HG02970 (cell line): ENCODE data around the gene KHDRBS1.
A peak's percentile ranks its signal among the peaks of the same experiment; 100 is the strongest.
"Not testable (repeated sequence)": the region's sequence is repeated elsewhere in the genome, so short reads cannot be mapped to it uniquely, and the experiment has no call there.

Experiments
- ATAC-seq: cut with Tn5 transposase; IDR thresholded peaks from one replicate; pipeline ENCODE4 v1.9.1; 2021; ENCODE audit warnings: mild to moderate bottlenecking, moderate library complexity, moderate number of reproducible peaks; ENCODE audit not compliant: unreplicated experiment, low FRiP score

The KHDRBS1 gene

GRCh38 chr1:32062867-32063230 is 49.2 kb downstream of the KHDRBS1 start:
- no peak for ATAC-seq

GRCh38 chr1:32063261-32063681 is 49.6 kb downstream of the KHDRBS1 start:
- no peak for ATAC-seq

- not testable (repeated sequence) for ATAC-seq
These were observed 52.2 kb downstream of the KHDRBS1 start for GRCh38 chr1:32065613-32066488.

- no peak for ATAC-seq
These were observed 52.8 kb downstream of the KHDRBS1 start for GRCh38 chr1:32066489-32066873.

- ATAC-seq: no peak
These were observed 55.4 kb downstream of the KHDRBS1 start for GRCh38 chr1:32068957-32069588.

DNA sequence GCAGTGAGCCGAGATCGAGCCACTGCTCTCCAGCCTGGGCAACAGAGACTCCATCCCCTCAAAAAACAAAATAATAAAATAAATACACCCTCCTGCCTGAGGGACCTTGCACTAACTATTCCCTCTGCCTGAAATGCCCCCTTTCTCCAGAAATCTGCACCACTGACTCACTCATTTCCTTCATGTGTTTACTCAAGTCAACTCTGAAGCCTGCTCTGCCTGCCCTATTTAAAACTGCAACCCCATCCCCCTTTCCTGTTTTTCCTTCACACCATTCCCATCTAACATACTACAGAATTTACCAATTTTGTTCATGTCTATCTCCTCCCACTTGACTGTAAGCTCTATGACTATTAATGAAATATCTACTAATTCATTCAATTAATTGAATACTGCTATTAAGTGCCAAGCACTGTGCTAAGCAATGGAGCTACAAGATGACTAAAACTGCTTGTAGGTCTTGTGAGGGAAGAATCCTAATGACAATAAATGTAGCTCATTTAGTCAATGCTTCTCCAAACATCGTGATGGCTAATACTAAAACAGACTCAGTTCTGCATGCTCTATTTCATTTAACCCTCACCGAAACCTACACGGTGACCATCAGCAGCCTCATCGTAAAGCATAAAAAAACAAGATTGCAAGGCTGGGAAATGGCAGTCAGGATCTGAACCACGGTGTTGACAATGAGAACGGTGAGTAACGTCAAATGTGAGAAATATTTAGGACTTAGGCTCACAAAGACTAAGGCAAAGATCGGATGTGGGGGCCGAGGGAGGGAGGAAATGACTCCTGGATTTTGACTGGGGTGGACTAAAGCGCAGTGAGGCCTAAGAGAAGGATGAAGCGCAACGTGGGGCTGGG is 58.3 kb downstream of the KHDRBS1 start:
- ATAC-seq: no peak

DNA sequence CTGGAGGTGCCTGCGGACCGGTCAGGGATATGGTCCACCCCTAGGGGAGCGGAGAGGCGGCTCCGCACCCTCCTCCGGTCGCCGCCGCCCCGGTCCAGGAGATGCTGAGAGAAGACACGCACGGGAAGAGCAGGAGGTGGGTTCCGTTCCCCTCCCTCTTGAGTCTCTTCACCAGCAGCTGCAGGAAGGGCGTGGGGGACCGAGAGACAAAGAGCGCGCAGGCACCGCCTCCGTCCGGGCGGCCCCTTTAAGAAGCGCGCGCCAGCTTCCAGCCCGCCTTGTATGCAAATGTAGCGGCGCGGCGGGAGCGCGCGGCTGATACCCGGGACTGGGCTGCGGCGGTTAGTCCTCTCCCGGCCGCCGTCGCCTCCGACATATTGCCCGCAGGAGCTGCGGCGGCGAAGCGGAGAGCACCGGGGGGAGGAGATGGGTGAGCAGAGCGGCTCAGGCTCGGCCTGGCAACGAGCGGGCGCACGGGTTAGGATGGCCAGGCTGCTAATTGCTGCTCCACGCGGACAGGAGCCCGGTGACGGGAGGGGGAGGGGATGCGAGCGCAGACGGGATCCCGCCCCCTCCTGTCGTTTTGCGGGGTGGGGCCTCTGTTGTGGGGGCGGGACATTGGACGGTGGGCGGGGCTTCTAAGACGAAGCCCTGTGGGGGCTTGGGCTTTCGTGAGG is 59.1 kb downstream of the KHDRBS1 start, which contains the start of gene TMEM39B:
TSS of gene TMEM39B (plus strand) at position 318 of the 677 bp plus-strand sequence. CDS start at position 427, 109 bp downstream.
- ATAC-seq: peak; percentile 86

- ATAC-seq: no peak
These were observed 59.9 kb downstream of the KHDRBS1 start for GRCh38 chr1:32073299-32074229.

DNA sequence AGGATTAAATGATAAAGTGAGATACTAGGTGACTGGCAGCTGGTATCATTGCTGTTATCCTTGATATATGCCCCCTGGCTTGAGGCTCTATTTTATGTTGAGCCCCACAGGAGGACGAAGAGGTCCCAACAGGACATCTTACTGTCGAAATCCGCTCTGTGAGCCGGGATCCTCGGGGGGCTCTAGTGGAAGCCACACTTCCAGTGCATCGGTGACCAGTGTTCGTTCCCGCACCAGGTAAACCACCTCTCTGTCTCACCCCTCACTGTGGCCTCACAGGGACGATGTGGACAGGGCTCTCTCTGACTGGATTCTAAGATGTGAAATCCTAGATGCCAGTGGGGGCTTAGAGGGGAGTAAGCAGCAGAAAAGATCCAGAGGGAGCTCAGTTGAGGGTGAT is 61.2 kb downstream of the KHDRBS1 start:
- ATAC-seq: no peak

- no peak for ATAC-seq
These were observed 63.8 kb downstream of the KHDRBS1 start for GRCh38 chr1:32077451-32077850.

- no peak for ATAC-seq
These were observed 68.4 kb downstream of the KHDRBS1 start for GRCh38 chr1:32082022-32082421.

DNA sequence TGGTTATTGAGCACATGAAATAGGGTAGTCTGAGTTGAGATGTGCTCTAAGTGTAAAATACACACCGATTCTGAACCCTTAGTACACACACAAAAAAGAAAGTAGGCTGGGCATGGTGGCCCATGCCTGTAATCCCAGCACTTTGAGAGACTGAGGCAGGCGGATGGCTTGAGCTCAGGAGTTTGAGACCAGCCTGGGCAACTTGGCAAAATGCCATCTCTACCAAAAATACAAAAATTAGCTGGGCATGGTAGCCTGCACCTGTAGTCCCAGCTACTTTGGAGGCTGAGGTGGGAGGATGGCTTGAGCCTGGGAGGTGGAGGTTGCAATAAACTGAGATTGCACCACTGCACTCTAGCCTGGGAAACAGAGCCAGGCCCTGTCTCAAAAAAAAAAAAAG is 72.7 kb downstream of the KHDRBS1 start:
- not testable (repeated sequence) for ATAC-seq

DNA sequence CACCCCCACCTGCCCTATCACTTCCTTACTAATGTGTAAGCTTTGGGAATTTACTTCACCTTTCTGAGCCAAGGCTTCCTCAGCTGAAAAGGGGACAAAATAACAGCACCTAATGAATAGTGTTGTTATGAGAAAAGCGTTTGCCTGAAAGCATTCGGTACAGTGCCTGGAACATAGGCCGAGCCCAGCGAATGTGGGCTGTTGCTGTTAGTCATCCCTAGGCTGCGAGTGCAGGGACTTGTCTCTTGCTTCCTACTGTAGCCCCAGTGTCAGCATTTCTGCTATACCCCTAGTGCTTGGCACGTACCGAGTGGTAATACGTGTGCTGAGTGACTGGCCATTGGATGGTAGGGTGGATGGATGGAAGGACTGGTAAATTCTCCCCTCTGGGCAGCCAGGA is 77.5 kb downstream of the KHDRBS1 start:
- ATAC-seq: no peak

- no peak for ATAC-seq
These were observed 77.9 kb downstream of the KHDRBS1 start for GRCh38 chr1:32091591-32091990.
